Stimulated activated CD4-positive, alpha-beta T cell treated with anti-CD3 and anti-CD28 coated beads, TNF-alpha, amount 100 ng/mL, for 48 hours (primary cell): Measurements from ENCODE around the gene CPO.
A peak's percentile ranks its signal among the peaks of the same experiment; 100 is the strongest.

Experiments used
- DNase-seq, 3 donors: peaks; one replicate each; pipeline ENCODE4 v3.0.0-alpha.2; 2020; ENCODE audit warnings: low read depth in 3 of 3

The CPO gene

DNA sequence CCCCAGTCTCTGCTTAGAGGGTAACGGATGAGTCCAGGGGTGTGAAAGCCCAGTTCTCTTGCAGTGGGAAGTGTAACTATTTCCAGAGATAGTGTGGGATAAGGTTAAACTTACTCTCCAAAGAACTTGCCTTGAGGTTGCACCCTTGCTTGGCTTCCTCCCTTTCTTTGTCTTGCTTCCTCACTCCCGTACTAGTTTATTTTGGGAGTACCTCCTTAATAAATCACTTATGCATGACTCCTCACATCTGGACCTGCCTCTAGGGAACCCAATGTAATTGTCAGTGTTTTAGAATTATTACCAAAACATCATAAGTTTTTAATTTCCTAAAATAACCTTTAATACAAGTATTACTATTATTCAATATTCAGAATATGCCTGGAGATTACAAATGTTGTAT, 35.2 kb downstream of the CPO start:
- no peak for DNase-seq

- DNase-seq = no peak
Measured at GRCh38 chr2:206978746-206979145, 39.4 kb downstream of the CPO start.

DNA sequence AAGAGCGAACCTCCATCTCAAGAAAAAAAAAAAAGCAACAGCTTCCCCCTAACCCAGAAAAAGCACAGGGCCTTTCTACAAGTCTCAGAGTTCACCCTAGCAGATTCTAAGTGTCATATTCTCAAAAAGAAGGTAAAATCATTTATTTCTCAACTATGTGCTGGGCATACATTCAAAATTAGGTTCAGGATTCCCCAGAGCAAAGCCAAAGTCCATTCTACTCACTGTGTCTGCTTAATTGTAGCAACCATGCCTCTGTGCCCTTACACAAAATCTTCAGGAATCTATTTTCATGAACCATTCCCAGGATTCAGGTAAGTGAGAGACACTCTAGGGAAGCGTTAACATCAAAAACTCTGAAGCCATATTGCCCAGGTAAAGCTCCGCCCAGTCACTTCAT, 40.0 kb downstream of the CPO start:
- no peak for DNase-seq

- DNase-seq = no peak
Measured at GRCh38 chr2:206979922-206980321, 40.6 kb downstream of the CPO start.

- no peak for DNase-seq
Measured at GRCh38 chr2:206980413-206980812, 41.1 kb downstream of the CPO start.

GRCh38 chr2:206981086-206981674, 41.9 kb downstream of the CPO start:
- DNase-seq = no peak

GRCh38 chr2:206981739-206982340, 42.5 kb downstream of the CPO start:
- peak; percentile 16 to 36 (median 29) for DNase-seq

DNA sequence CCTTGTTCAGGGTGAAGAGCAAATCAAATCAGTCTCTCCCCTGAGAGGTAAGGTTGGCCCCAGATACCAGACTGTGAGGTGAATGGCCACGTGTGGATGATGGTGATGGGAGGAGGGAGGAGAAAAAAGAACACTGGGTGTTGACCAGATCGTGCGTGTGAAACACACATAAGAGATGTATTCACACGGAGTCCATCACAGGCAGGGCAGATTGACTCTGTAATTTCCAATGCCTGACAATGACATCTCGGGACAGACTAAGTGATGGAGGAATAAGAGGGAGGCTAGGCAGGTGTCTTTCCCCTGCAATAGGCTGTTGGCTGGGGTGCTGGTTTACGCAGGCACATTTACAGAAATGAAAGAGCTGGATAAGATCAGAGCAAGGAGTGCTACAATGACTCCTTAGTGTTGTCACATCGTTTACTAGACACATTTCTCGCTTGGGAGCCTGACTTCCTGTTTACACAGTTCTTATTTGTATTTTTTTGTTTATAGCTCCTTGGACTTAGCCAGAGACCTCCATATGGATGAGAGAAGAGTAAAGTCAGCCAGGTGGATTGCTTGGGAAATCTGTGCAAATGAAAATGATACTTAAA, 43.1 kb downstream of the CPO start:
- no peak for DNase-seq

- no peak for DNase-seq
Measured at GRCh38 chr2:206983161-206983859, 44.0 kb downstream of the CPO start.

DNA sequence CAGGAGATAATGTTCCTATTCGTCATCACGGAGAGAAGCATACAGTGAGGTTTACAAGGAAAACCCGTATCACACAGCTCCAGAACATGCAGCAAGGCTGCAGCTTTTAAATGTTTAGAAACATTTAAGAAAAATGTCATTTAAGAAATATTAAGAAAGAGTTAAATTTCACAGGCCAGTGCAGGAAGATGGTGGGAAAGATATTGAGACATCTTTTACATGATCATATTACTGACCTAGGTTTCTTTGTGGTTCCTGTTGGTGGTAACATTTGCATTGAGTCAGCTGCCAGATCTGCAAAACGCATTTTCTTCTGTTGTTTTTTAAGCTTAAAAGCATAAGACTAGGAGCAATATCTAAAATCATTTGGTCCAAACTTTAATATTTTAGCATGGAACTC, 44.9 kb downstream of the CPO start:
- DNase-seq = no peak

GRCh38 chr2:206986943-206987342, 47.6 kb downstream of the CPO start:
- DNase-seq = no peak

DNA sequence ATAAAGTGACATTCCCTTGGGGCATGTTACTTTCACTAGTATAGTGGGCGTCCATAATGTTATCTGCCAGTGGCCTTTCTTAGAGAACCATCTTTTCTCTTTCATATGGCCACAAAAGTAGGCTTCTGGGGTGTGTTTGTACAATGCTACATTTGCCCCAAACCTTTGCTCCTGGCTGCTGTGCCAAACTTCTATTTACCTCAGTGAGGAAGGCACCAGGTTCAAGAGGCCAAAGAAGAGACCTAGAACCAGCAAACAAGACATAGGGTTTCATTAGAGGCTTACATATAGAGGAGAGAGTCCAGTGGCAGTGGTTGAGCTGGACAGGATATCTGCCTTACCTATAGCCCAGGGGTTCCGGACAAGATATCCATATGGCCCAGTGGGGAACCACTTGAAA, 48.5 kb downstream of the CPO start:
- no peak for DNase-seq

- no peak for DNase-seq
Measured at GRCh38 chr2:206988884-206989283, 49.6 kb downstream of the CPO start.

DNA sequence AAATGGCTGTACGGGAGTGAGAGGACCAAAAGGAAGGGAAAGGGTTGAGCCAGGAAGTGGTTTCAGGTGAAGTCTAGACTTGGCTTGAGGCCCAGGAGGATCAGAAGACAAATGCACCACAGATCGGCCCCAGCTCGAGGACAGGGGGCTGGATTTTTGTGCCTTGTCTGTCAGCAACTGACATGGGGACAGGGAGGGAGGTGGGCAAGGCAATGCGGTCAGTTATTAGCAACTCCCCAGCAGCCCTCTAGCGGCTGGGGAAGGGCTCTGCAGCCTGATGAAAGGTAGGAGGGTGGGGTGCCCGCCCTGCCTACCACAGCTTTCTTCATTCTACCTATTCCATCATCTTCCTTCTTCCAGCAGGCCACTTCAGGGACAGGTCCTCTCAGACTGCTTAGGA, 50.0 kb downstream of the CPO start:
- DNase-seq = no peak

DNA sequence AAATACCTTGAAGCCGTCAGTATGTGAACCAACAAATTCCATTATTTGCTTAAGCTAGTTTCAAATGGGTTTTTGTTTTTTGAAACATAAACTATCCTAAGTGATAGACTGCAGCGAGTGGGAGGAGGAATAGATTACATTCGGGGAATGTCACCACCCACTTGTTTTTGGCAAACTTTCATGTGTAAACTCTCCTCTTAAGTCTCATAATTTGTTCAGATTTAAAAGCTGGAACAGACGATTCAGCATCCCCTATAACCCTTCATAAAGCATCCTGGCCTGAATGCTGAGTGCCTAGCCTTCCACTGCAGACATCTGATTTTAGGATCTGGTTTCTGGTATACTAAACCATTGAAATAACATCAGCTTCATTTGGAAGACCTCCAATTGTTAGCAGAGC, 51.0 kb downstream of the CPO start:
- no peak for DNase-seq

DNA sequence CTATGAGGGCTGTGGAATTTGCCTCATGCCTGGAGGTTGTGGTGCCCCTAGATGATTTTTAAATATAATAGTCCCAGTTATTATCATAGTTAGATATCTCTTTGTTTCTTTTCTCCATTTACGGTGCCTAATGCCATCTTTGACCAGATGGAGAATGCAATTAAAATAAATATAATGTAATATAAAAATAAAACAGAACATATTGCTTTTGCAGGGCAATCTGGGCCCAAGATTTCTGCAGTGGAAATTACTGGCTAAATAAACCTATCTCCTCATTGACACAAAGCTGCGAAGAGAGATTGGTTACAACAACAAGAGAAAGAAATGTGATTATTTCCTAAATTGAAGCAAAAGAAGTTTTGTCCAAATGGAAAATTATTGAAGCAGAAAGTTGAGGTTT, 51.8 kb downstream of the CPO start:
- no peak for DNase-seq

DNA sequence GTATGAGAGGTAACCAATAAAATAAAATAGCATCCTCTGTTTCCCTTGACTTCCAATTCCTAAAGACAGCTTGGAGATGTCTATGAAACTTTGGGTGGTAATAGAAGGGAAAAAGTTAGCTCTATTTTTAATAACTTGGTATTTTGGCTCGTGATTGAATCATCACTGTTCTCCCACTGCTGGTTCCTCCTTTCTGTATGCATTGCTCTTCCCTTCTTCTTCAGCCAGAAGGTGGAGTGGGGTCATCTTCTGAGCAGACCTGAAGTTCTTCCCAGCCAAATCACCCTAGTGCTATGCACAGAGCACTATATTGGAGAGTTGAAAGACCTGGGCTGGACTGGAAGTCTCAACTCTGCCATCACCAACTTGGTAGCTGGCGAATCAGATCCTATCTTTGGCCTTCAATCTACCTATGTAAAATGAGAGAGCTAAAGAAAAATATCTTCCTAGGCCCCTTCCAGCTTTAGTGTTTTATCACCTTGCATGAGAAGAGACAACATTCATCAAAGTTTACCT, 54.1 kb downstream of the CPO start:
- no peak for DNase-seq

DNA sequence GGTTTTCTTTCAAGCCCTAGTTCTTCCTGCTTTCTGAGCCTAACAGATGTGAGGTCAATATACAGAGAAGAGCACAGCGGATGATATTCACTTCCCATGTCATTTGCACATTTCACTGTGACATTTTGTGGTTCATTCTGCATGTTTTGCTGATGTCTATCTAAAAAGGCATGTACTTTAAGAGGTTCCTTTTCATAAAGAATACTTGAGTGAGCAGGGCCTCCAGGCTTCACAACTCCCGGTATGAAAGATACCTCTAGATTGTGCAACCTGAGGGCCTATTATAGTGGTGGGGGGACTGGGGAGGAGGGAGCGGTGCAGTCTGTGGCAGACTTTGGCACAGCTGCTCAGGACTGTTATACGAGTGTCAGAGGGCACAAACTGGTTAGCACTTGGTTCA, 54.6 kb downstream of the CPO start:
- no peak for DNase-seq

DNA sequence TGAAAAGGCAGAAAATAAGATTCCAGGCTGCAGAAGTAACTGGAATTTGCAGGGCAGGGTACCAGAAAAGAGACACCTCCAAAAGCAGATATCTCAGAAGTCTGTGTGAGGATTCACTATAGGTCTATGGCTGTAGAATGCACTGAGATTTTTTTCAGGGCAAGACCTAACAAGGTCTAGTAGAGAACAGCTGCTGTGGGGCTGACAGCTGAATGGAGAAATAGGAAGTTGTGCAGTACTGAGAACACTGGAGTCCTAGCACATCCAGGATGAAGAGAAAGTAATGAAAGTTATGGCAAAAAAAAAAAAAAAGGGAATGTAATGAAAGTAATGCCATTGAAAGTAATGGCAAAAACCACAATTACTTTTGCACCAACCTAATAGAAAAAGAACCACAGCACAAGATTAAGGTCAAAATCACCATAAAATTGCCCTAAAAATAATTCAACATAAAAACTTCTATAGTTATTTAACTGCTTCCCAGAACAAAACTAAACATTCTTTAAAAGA, 57.3 kb downstream of the CPO start:
- DNase-seq = no peak

- no peak for DNase-seq
Measured at GRCh38 chr2:207008105-207008990, 69.0 kb downstream of the CPO start.

- DNase-seq = no peak
Measured at GRCh38 chr2:207012461-207012860, 73.1 kb downstream of the CPO start.

- no peak for DNase-seq
Measured at GRCh38 chr2:207014424-207014823, 75.1 kb downstream of the CPO start.
